Psoas muscle (tissue), 8 donors: ENCODE measurements around the gene TLE2. TPM values are rescaled to one million over a fixed set of nuclear protein-coding genes. Genes with fewer than 3 reads are reported as not detected.

ENCODE experiments used
- ATAC-seq, 4 donors: fragments of 200-7000 bp; cut with Tn5 transposase; one replicate each; pipeline ENCODE4 v1.9.1; 2020; ENCODE audit warnings: moderate library complexity in 3 of 4, mild to moderate bottlenecking in 2 of 4
- DNase-seq, 2 donors: peaks; one replicate each; pipeline ENCODE4 v3.0.0-alpha.2; 2020
- H3K27ac ChIP-seq: fragments of 200-600 bp; one replicate; pipeline ENCODE4 v1.8.0; 2022
- H3K27me3 ChIP-seq, 3 donors: fragments of 200-600 bp in 1 of 3; one replicate each; pipeline versions ENCODE4 v1.6.1 to v1.8.0; 2013 to 2022; ENCODE audit warnings: low read length in 2 of 3, mild to moderate bottlenecking in 2 of 3, moderate library complexity in 1 of 3; ENCODE audit not compliant: insufficient read depth in 3 of 3
- H3K36me3 ChIP-seq, 2 donors: fragments of 200-600 bp in 1 of 2; one replicate each; pipeline versions ENCODE4 v1.6.1 to v1.8.0; 2013 to 2022; ENCODE audit warnings: low read depth in 1 of 2, mild to moderate bottlenecking in 1 of 2, moderate library complexity in 1 of 2; ENCODE audit not compliant: insufficient read depth in 1 of 2
- H3K4me1 ChIP-seq: fragments of 200-600 bp; one replicate; pipeline ENCODE4 v1.8.0; 2022
- H3K4me3 ChIP-seq: fragments of 200-600 bp; one replicate; pipeline ENCODE4 v1.8.0; 2022; ENCODE audit warnings: mild to moderate bottlenecking
- H3K9me3 ChIP-seq: fragments of 200-600 bp; one replicate; pipeline ENCODE4 v1.8.0; 2022
- WGBS, 3 donors: extraction: QIAGEN DNeasy Blood & Tissue Kit; methylation state at CpG; one replicate each; pipeline versions ENCODE4 v1.1.6 to v1.1.7; 2013; 5-methylcytosine and 5-hydroxymethylcytosine counted together
- intact Hi-C, 2 donors: fragments of 100-400 bp; cut with DNase I; formaldehyde crosslinking; loops; one replicate each; pipeline versions ENCODE4 v1.11.0 to v1.14.2; 2022
- polyA plus RNA-seq, 3 donors: library from polyadenylated mRNA; stranded (reverse); fragments of 200-250 nt; gene quantifications; one replicate each; pipeline ENCODE4 v1.2.3, GENCODE V29; 2013
- total RNA-seq, 4 donors: library from RNA; stranded (reverse); fragmentation: NEBNext Ultra II Directional in 2 of 4; extraction: Animal tissue kit (Norgen Biotek cat#: 25700) in 2 of 4; gene quantifications; one replicate each; pipeline versions ENCODE4 v1.2.1 to v1.2.4, GENCODE V29; 2021 to 2023
- TF ChIP-seq, protein P1 (sequence below): fragments of 200-600 bp; IDR thresholded peaks from one replicate; pipeline ENCODE4 v1.8.0; 2022; ENCODE audit warnings: antibody characterized with exemption
- donor health status: healthy with polysubstance abuse.
- donor health status: DM: no; HTN: no; CAD: no; lungs with moderate emphysema.
- donor health status: Bipolar disorder and iron deficiency.
- donor health status: healthy.
- donor health status: DM: yes; HTN: yes; CAD: no.
- donor health status: DM: no; HTN: no; CAD: no.
- donor health status: DM: no; HTN: no; CAD: no.
- donor health status: DM: yes; HTN: yes; CAD: no.

The TLE2 gene
- total and polyA plus RNA-seq, 7 donors: 23.5 to 42.5 (median 33.6) TPM

DNA sequence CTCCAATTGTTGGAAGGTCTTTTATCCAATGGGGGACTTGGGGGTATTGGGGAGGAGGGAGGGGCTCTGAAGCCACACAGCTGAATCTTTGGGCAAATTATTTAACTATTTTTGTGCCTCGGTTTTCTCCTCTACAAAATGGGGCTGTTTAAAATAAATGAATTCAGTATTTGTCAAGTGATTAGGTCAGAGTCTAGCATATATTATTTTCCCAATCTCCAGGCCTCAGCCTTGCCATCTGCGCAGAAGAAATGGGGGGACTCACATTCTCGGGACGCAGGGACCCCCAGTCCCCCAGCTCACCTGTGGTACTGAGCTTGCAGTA, 31.7 kb upstream of the TLE2 start:
- Histone ChIP-seq H3K27me3 (no peaks in the 10 kb centered on the region), H3K36me3 (peaks cover 4 to 30% of the 10 kb centered on the region in 2 donors), H3K4me1 (peaks cover 32% of the 10 kb centered on the region), H3K27ac (peak overlapping the region; percentile 85), H3K4me3 (peak overlapping the region; percentile 79), H3K9me3 (no peaks in the 10 kb centered on the region)
- no peak for DNase-seq
- ATAC-seq: no peak
- WGBS, 3 donors: 33 to 57% (median 43%) methylated on average over 4 of the region's 4 CpGs
- intact Hi-C loops: no loop called here
- TF ChIP-seq, protein P1, sequence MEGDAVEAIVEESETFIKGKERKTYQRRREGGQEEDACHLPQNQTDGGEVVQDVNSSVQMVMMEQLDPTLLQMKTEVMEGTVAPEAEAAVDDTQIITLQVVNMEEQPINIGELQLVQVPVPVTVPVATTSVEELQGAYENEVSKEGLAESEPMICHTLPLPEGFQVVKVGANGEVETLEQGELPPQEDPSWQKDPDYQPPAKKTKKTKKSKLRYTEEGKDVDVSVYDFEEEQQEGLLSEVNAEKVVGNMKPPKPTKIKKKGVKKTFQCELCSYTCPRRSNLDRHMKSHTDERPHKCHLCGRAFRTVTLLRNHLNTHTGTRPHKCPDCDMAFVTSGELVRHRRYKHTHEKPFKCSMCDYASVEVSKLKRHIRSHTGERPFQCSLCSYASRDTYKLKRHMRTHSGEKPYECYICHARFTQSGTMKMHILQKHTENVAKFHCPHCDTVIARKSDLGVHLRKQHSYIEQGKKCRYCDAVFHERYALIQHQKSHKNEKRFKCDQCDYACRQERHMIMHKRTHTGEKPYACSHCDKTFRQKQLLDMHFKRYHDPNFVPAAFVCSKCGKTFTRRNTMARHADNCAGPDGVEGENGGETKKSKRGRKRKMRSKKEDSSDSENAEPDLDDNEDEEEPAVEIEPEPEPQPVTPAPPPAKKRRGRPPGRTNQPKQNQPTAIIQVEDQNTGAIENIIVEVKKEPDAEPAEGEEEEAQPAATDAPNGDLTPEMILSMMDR: no peak

DNA sequence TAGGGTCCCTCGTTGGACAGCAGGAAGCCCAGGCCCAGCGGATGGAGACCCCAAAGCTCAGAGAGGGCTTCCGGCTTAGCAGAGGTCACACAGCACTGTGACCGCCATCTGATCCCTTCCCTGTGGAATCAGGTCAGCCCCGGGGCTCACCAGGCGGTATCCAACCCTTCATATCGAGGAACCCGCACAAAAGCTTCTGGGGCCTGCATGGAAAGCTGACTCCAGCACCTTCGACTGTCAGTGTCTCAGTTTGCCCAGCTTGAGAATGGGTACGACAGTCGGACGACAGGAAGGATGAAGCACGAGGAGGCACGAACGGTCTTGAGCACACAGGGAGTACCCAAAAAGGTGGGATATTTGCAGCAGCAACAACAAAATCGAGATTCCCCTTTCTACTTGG, 30.6 kb upstream of the TLE2 start:
- H3K4me1 ChIP-seq: peaks cover 40% of the 10 kb centered on the region
- peak overlapping the region; percentile 85 for H3K27ac ChIP-seq
- no peaks in the 10 kb centered on the region for H3K27me3 ChIP-seq
- no peaks in the 10 kb centered on the region for H3K9me3 ChIP-seq
- DNase-seq (no peak), ATAC-seq (no peak)
- intact Hi-C loops: no loop called here
- H3K4me3 ChIP-seq: no peak overlapping the region
- WGBS, 3 donors: 85 to 87% (median 85%) methylated on average over 16 of the region's 16 CpGs
- TF ChIP-seq, protein P1: no peak
- H3K36me3 ChIP-seq: peaks cover 4 to 41% of the 10 kb centered on the region in 2 donors

DNA sequence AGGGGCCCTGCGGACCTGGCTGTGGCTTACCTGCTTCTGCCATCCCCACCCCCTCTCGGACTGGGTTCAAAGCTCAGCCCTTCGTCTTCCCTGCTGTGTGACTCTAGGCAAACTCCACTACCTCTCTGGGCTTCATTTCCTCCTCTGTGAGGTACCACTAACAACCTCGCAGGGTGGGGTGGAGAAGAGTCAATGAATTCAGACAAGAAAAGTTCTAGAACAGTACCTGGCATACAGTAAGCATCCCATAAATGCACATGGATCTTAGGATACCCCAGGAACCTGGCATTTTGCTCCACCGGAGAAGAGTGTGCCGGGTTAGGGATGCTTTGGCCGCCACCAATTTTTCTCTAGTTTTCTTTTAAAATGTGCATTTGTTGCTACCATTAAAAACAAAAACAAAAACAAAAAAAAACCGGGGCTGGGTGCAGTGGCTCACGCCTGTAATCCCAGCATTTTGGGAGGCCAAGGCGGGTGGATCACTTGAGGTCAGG, 29.8 kb upstream of the TLE2 start:
- H3K4me3 ChIP-seq: peak overlapping the region; percentile 15
- intact Hi-C loops: no loop called here
- H3K27ac ChIP-seq: peak overlapping the region; percentile 85
- peaks cover 4 to 49% of the 10 kb centered on the region in 2 donors for H3K36me3 ChIP-seq
- TF ChIP-seq, protein P1: no peak
- H3K27me3 ChIP-seq: no peaks in the 10 kb centered on the region
- DNase-seq (no peak), ATAC-seq (no peak)
- H3K9me3 ChIP-seq: no peaks in the 10 kb centered on the region
- H3K4me1 ChIP-seq: peaks cover 40% of the 10 kb centered on the region
- 90 to 98% (median 95%) methylated on average over 10 of the region's 10 CpGs for WGBS, 3 donors

DNA sequence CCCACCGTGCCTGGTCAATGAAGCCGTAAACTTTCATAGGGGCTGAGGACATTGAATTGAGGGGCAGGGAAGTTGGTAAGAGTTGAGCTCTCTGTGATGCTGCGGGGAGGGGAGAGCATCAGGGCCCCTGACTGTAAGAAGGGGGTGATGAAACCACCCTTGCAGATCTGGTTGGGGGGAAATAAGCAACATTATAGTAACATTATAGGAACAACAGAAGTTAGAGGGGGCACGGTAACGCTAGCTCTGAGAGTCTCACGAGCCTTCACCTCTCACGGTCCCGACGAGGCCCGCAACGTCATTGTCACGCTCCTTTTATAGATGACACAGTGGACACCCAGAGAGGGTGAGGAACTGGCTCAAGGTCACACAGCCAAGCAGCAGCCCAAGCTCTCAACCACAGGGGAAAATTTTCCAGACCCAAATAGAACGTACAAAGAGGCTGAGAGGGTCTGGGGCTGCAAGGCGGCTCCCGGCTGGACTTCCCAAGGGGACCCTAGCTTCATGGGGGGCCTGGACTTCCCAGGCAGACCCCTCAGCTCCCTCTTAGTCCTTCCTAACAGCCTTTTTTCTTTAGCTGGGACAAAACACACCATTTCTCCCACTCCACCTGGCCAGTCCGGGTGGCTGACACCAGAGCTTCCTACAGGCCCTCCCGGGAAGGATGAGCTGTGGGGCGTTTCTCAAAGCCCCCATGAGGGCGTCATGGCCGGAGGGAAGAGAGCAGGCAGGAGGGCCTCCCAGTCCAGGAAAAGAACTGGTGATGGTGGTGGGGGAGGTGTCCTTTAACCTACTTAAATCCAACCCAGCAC, 29.1 kb upstream of the TLE2 start:
- WGBS, 3 donors: 62 to 81% (median 69%) methylated on average over 20 of the region's 20 CpGs
- H3K4me3 ChIP-seq: peak overlapping the region; percentile 15
- no peaks in the 10 kb centered on the region for H3K27me3 ChIP-seq
- peaks cover 4 to 56% of the 10 kb centered on the region in 2 donors for H3K36me3 ChIP-seq
- H3K4me1 ChIP-seq: peaks cover 39% of the 10 kb centered on the region
- DNase-seq (no peak), ATAC-seq (no peak)
- TF ChIP-seq, protein P1: no peak
- H3K27ac ChIP-seq: peak overlapping the region; percentile 69
- intact Hi-C loops: no loop called here
- H3K9me3 ChIP-seq: no peaks in the 10 kb centered on the region
